CD4-positive, alpha-beta T cell (primary cell): ENCODE results near the gene FGGY. TPM values are rescaled to one million over a fixed set of nuclear protein-coding genes. Genes with fewer than 3 reads are reported as not detected.
"Not testable (repeated sequence)": the region's sequence is repeated elsewhere in the genome, so short reads cannot be mapped to it uniquely, and the experiment has no call there.

Experiments used
- ATAC-seq: fragments of 200-7000 bp; cut with Tn5 transposase; one replicate; pipeline ENCODE4 v1.10.0; 2022; ENCODE audit warnings: mild to moderate bottlenecking; ENCODE audit not compliant: poor library complexity
- CTCF ChIA-PET: fragments of 350-600 bp; sonication (Branson Sonifier 250); formaldehyde crosslinking; loops from one replicate; lab custom pipeline; 2021; ENCODE audit warnings: antibody characterized with exemption, inconsistent platforms; lab: Charles Lee
- POLR2A ChIA-PET: fragments of 350-600 bp; sonication (Branson Sonifier 250); formaldehyde crosslinking; loops from one replicate; lab custom pipeline; 2021; ENCODE audit warnings: antibody characterized with exemption, inconsistent platforms; lab: Charles Lee
- DNase-seq, 14 experiments: peaks; one replicate each; pipeline ENCODE4 v3.0.0-alpha.2; 2013 to 2020; ENCODE audit warnings: mixed read lengths in 2 of 14
- H3K27ac ChIP-seq, 2 donors: one replicate each; pipeline versions ENCODE4 v1.5.1 to v1.7.0; 2013; ENCODE audit warnings: low read length in 2 of 2, low read depth in 1 of 2, mild to moderate bottlenecking in 1 of 2
- H3K27me3 ChIP-seq, 2 experiments: 1 replicate in 1 of 2; 2 replicates in 1 of 2; pipeline versions ENCODE4 v1.6.1 to v1.7.0; 2013; ENCODE audit warnings: low read length in 2 of 2, control low read depth in 1 of 2, mild to moderate bottlenecking in 1 of 2, moderate library complexity in 1 of 2; ENCODE audit not compliant: insufficient read depth in 2 of 2, control insufficient read depth in 1 of 2
- H3K36me3 ChIP-seq: one replicate; pipeline ENCODE4 v1.6.1; 2013; ENCODE audit warnings: low read length, control low read depth; ENCODE audit not compliant: insufficient read depth
- H3K4me1 ChIP-seq: one replicate; pipeline ENCODE4 v1.6.1; 2013; ENCODE audit warnings: low read length, control low read depth; ENCODE audit not compliant: insufficient read depth
- H3K4me3 ChIP-seq: one replicate; pipeline ENCODE4 v1.5.1; 2013; ENCODE audit warnings: mild to moderate bottlenecking, low read length, moderate library complexity
- H3K9me3 ChIP-seq, 2 experiments: 1 replicate in 1 of 2; 2 replicates in 1 of 2; pipeline versions ENCODE4 v1.6.1 to v1.7.0; 2013; ENCODE audit warnings: low read length in 2 of 2, mild to moderate bottlenecking in 2 of 2, control low read depth in 1 of 2, moderate library complexity in 1 of 2; ENCODE audit not compliant: control insufficient read depth in 1 of 2, insufficient read depth in 1 of 2
- H3K27ac Mint-ChIP-seq: one replicate; pipeline ENCODE4 v1.8.0; 2020; ENCODE audit warnings: mixed read lengths
- H3K27me3 Mint-ChIP-seq: one replicate; pipeline ENCODE4 v1.8.0; 2021; ENCODE audit warnings: mixed read lengths
- H3K36me3 Mint-ChIP-seq: one replicate; pipeline ENCODE4 v1.8.0; 2021; ENCODE audit warnings: low read depth, mixed read lengths
- H3K4me1 Mint-ChIP-seq: one replicate; pipeline ENCODE4 v1.8.0; 2021; ENCODE audit warnings: low read depth, mixed read lengths
- H3K4me3 Mint-ChIP-seq: one replicate; pipeline ENCODE4 v1.8.0; 2020; ENCODE audit warnings: mild to moderate bottlenecking, mixed read lengths
- H3K9me3 Mint-ChIP-seq: one replicate; pipeline ENCODE4 v1.8.0; 2020; ENCODE audit warnings: mixed read lengths
- CTCF ChIP-seq: fragments of 200-600 bp; IDR thresholded peaks from one replicate; pipeline ENCODE4 v1.8.0; 2022; ENCODE audit warnings: antibody characterized with exemption, mild to moderate bottlenecking
- intact Hi-C, 2 experiments: fragments of 100-400 bp; cut with DNase I in 1 of 2; cut with micrococcal nuclease in 1 of 2; formaldehyde crosslinking; loops; one replicate each; pipeline versions ENCODE4 v1.15.1 to v1.9.0; 2023 to 2025; cut with DNase I, micrococcal nuclease
- total RNA-seq, 174 experiments: library from RNA in 2 of 174; stranded (reverse) in 2 of 174; gene quantifications; one replicate each; pipeline ENCODE4 v1.2.3 and lab custom pipeline; 2021 to 2026

FGGY gene
- total RNA-seq, 2 experiments from 2014 or later = 9.5 to 10.0 TPM

GRCh38 chr1:59731591-59731990, 434.7 kb downstream of the FGGY start:
- peaks cover 0 to under 1% of the 10 kb centered on the region in 2 experiments for H3K9me3 ChIP-seq
- TF ChIP-seq CTCF = no peak
- peaks cover 12% of the 10 kb centered on the region for H3K36me3 Mint-ChIP-seq
- ChIA-PET CTCF (no interaction called here), POLR2A (interaction anchor here (0.9 kb wide), 1 partner anchor 947 kb away, joined by 3 read pairs; the partner anchor contains the start of gene JUN)
- H3K27ac ChIP-seq = no peak overlapping the region
- peaks cover 18% of the 10 kb centered on the region for H3K4me1 Mint-ChIP-seq
- peaks cover 3% of the 10 kb centered on the region for H3K9me3 Mint-ChIP-seq
- no peaks in the 10 kb centered on the region for H3K36me3 ChIP-seq
- no peak overlapping the region for H3K27ac Mint-ChIP-seq
- H3K4me3 Mint-ChIP-seq = no peak overlapping the region
- ATAC-seq = no peak
- peaks cover 6% of the 10 kb centered on the region for H3K4me1 ChIP-seq
- no peak overlapping the region for H3K4me3 ChIP-seq
- DNase-seq = no peak
- intact Hi-C loops = no loop called here
- H3K27me3 Mint-ChIP-seq = no peaks in the 10 kb centered on the region
- H3K27me3 ChIP-seq = no peaks in the 10 kb centered on the region

- no peak overlapping the region for H3K4me3 ChIP-seq
- intact Hi-C loops = no loop called here
- Mint-ChIP-seq H3K9me3 (peaks cover 3% of the 10 kb centered on the region), H3K27me3 (no peaks in the 10 kb centered on the region), H3K4me3 (no peak overlapping the region), H3K27ac (no peak overlapping the region), H3K4me1 (peaks cover 18% of the 10 kb centered on the region), H3K36me3 (peaks cover 12% of the 10 kb centered on the region)
- H3K9me3 ChIP-seq = peaks cover 0 to 8% of the 10 kb centered on the region in 2 experiments
- ATAC-seq = no peak
- no peaks in the 10 kb centered on the region for H3K36me3 ChIP-seq
- no peak overlapping the region for H3K27ac ChIP-seq
- TF ChIP-seq CTCF = no peak
- ChIA-PET CTCF (no interaction called here), POLR2A (no interaction called here)
- H3K4me1 ChIP-seq = peaks cover 6% of the 10 kb centered on the region
- DNase-seq = no peak
- no peaks in the 10 kb centered on the region for H3K27me3 ChIP-seq
Observed at GRCh38 chr1:59732214-59732955, 435.5 kb downstream of the FGGY start.

GRCh38 chr1:59733443-59734141, 436.7 kb downstream of the FGGY start:
- Histone ChIP-seq H3K27ac (no peak overlapping the region), H3K36me3 (no peaks in the 10 kb centered on the region), H3K4me1 (peaks cover 6% of the 10 kb centered on the region), H3K27me3 (no peaks in the 10 kb centered on the region), H3K9me3 (peaks cover 0 to 8% of the 10 kb centered on the region in 2 experiments), H3K4me3 (no peak overlapping the region)
- no peak for ATAC-seq
- H3K4me1 Mint-ChIP-seq = peaks cover 18% of the 10 kb centered on the region
- CTCF ChIA-PET = no interaction called here
- no peak overlapping the region for H3K4me3 Mint-ChIP-seq
- H3K9me3 Mint-ChIP-seq = peaks cover 3% of the 10 kb centered on the region
- intact Hi-C loops = no loop called here
- TF ChIP-seq CTCF = no peak
- POLR2A ChIA-PET = no interaction called here
- no peak for DNase-seq
- H3K27ac Mint-ChIP-seq = no peak overlapping the region
- H3K27me3 Mint-ChIP-seq = no peaks in the 10 kb centered on the region
- H3K36me3 Mint-ChIP-seq = peaks cover 12% of the 10 kb centered on the region

- DNase-seq, H3K4me1 ChIP-seq, H3K4me3 ChIP-seq, H3K36me3 ChIP-seq, H3K27me3 Mint-ChIP-seq, H3K27ac ChIP-seq, H3K9me3 Mint-ChIP-seq, H3K4me3 Mint-ChIP-seq, ATAC-seq, H3K27ac Mint-ChIP-seq, H3K9me3 ChIP-seq, POLR2A ChIA-PET, intact Hi-C loops, CTCF ChIA-PET, H3K27me3 ChIP-seq: not testable (repeated sequence)
- H3K36me3 Mint-ChIP-seq = peaks cover 12% of the 10 kb centered on the region
- H3K4me1 Mint-ChIP-seq = peaks cover 10% of the 10 kb centered on the region
Observed at GRCh38 chr1:59735927-59736326, 439.0 kb downstream of the FGGY start.
